Fibroblast of the conjunctiva (primary cell): Measurements from ENCODE around the gene BACH1.

Experiments used
- DNase-seq: peaks from one replicate; pipeline ENCODE4 v3.0.0-alpha.2; 2010; ENCODE audit warnings: low read depth

Gene BACH1

GRCh38 chr21:29315131-29315749 is 16.5 kb downstream of the BACH1 start:
- no peak for DNase-seq

DNA sequence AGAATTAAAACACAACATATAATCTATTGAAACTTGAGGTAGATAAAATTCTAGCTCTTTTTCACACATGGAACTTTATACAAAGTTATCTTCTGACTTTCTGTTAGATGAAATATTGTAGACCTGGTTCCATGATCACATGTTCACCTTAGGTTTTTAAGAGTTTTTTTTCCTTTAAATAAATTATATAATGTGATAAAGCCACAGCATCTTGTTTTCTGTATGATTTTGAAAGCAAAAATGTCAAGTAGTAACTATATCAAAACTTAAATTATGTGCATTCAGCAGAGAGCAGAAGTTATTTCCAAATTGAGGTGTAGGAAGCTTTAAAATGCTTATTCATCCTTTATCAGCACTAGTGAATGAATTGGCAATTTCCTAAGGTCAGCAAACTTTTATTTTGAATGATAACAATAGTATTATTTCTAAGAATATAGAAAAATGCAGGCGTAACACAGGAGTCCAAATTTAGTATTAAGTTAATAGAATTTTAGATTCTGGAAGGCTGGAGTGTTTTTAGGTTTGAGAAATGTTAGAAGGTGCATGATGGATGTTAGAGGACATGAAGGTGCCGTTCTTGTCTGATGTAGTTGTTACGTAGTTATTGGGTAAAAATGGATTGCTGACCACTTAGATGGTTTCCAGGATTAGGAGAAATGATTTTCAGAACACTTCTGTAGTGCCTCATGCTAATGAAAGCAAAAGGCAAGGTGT is 17.5 kb downstream of the BACH1 start:
- no peak for DNase-seq

- no peak for DNase-seq
Observed at GRCh38 chr21:29316806-29317205, 18.1 kb downstream of the BACH1 start.

GRCh38 chr21:29318354-29318753 is 19.6 kb downstream of the BACH1 start:
- no peak for DNase-seq

DNA sequence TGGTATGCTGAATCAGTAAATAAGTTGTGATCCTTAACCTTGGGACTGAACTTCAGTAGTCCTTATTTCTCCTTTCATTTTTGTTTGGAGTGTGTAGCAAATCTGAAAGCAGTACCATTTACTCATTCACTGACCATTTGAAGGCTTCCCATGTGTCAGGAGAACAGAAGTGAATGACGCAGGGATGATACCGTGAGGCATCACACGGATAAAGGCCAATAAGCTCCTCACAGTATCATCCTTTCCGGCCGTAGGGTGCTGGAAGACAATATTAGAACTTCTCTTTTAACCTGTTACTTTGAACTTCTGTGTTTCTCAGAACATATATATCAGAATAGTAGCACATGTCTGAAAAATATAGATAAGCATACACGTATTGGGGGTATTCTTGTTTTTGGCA is 21.3 kb downstream of the BACH1 start:
- no peak for DNase-seq

DNA sequence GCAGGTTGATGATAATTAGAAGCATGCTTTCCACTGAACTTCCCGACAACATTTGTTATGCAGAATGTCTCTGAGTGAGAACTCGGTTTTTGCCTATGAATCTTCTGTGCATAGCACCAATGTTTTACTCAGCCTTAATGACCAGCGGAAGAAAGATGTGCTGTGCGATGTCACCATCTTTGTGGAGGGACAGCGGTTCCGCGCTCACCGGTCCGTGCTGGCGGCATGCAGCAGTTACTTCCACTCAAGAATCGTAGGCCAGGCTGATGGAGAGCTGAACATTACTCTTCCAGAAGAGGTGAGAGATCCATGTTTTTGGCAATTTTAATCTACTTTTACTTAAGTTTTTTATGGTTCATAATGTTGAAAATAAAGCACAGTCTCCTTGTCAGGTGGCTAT is 22.5 kb downstream of the BACH1 start:
- no peak for DNase-seq

- DNase-seq: no peak
Observed at GRCh38 chr21:29321932-29322928, 23.5 kb downstream of the BACH1 start.

DNA sequence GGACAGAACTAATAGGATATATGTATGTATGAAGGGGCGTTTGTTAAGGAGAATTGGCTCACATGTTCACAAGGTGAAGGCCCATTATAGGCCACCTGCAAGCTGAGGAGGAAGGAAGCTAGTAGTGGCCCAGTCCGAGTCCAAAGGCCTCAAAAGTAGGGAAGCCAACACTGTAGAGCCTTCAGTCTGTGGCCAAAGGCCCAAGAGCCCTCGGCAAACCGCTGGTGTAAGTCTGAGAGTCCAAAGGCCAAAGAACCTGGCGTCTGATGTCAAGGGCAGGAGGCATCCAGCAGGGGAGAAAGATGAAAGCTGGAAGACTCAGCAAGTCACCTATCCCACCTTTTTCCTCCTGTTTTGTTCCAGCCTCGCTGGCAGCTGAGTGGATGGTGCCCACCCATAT is 24.5 kb downstream of the BACH1 start:
- no peak for DNase-seq

GRCh38 chr21:29326914-29327554 is 28.3 kb downstream of the BACH1 start:
- no peak for DNase-seq

- DNase-seq: no peak
Observed at GRCh38 chr21:29329406-29329805, 30.7 kb downstream of the BACH1 start.

DNA sequence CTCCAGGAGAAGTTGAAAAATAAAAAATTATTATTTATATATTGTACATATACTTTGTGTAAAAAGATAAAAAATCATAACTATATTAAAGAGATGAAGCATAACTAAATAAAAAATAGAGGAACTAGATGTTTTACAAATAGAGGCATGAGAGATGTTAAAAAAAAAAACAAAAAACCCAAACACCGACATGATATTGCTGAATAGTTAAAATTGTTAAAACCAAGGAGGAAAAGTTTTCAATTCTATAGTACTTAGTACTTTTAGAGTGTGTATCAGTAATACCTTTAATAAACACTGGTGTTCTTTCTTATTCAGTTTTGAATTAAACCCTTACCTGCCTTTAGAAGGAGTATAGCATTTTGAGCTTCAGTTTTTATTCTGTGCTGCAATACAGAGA is 32.1 kb downstream of the BACH1 start:
- DNase-seq: no peak

DNA sequence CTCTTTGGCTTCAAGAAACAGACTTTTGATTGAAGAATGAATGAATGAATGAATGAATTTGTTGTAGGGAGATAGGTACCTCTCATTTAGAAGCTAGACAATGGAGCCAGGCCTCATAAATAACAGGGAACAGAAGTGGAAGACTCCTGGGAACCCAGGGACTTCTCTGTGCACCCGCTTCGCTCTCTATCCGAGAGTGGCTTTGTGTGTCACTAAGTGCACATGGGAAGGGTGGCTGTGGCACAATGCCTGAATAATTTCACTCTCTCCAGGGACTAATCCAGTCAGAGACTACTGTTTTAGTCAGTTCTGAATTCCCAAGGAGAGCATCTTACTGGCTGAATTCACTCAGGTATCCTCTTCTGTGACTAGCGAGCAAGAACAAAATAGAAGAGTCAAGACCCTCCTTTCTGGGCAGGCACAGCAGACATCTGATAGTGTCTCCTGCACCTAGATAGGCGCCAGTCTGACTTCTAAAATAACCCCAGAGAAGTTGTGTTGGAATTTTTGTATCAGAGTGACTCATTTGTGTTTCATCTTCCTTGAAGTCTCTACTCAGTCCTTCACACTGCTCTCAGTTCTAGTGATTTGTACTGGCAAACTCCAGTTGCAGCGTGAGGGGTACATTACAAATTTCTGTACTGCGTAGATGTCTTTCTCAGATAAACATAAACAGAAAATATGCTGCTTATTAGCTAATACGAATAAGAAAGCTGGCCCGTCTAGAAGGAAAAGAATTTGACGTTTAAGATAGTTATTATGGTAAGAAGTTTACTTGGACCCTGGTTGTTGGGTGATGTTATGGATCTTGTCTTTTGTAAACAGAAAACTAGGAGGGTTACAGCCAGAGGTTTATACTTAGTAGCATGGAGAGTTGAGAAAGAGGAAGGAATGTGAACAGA is 34.0 kb downstream of the BACH1 start:
- no peak for DNase-seq

GRCh38 chr21:29333406-29333805 is 34.7 kb downstream of the BACH1 start:
- DNase-seq: no peak

DNA sequence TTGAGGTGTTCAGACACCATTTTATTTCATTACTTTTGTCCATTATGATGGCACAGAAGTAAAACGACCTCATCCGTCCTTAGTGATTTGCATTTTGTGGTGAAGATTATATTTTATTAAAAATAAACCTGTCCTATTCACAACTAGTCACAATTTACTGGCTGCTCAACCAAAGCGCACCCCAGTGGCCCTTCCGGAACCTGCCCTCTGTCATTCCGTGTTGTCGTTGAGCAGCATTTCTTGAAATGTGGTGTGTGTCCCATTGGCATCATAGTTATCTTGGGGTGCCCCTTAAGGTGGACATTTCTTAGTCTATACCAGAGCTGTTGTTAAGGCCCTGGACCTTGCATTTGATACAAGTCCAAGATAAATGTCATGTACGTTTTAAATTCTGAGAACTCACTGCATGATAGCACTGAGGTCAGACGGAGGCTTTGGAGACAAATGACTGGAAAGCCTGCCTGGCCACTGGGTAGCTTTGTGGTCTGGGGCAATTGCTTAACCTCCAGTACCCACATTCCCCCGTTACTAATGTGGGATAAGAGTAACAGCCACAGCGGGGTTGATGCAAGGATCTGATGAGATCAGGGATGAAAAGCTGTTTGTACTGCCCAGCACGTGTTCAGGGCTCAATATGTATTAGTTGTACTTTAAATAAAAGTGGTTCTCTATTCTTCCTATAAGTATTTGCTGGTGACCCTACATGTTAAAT is 36.2 kb downstream of the BACH1 start:
- DNase-seq: no peak

- DNase-seq: no peak
Observed at GRCh38 chr21:29335720-29336119, 37.0 kb downstream of the BACH1 start.

DNA sequence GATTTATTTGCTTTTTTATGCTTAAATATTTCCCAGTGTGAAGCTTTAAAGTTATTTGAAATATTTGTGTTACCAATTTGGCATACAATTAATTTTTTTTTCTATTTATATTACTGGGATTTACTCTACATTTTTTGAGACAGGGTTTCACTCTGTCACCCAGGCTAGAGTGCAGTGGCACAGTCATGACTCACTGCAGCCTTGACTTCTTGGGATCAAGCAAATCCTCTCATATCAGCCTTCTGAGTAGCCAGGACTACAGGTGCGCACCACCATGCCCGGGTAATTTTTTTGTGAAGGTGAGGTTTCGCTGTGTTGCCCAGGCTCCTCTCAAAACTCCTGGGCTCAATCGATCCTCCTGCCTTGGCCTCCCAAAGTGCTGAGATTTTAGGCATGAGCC is 39.5 kb downstream of the BACH1 start:
- DNase-seq: no peak

GRCh38 chr21:29340228-29340627 is 41.5 kb downstream of the BACH1 start:
- no peak for DNase-seq

DNA sequence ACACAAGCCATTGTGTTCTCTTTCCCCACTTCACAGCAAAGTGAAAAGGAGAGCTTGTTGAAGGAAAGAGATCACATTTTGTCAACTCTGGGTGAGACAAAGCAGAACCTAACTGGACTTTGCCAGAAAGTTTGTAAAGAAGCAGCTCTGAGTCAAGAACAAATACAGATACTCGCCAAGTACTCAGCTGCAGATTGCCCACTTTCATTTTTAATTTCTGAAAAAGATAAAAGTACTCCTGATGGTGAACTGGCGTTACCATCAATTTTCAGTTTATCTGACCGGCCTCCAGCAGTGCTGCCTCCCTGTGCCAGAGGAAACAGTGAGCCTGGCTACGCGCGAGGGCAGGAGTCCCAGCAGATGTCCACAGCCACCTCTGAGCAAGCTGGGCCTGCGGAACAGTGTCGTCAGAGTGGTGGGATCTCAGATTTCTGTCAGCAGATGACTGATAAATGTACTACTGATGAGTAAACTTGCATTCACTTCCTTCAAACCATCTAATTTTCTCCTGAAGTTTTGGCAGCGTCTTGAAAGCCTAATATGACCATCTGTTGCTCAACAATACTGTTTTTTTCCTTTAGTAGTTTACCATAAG is 43.7 kb downstream of the BACH1 start:
- peak; percentile 96 for DNase-seq

DNA sequence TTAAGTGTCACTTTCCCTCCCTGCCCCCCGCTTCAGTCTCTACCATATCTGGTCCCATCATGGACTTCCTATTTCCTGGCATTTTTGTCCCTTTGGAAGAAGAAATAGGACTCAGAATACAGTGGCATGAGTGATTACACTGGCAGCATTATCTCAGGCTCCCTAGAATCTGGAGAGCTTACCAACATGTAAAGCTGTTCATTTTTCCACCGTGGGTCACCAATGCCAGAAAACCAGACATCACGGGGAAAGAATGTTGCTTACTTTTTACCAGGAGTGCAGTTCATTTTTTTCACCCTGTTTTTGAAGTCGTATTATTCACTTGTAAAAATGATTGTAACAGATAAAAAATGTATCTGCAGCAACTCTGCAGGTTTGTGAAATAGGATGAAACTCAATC is 44.8 kb downstream of the BACH1 start:
- DNase-seq: no peak

GRCh38 chr21:29346281-29346680 is 47.6 kb downstream of the BACH1 start:
- DNase-seq: no peak
